ENCODE measurements around the gene CACNB1.

The CACNB1 gene

DNA sequence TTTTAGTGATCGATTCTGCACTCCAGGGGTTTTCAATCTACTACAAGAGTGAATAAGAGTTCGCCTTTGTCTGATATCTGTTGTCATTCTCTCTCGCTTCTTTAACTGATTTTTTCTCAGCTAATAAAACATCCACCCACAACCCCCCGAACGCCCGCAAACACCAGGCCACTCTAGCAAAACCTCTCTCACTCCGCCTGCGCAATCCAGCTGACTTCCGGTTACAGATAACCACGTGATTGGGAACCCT, 2.3 kb upstream of the CACNB1 start:
- no peaks in the 10 kb centered on the region for H3K9me3 Mint-ChIP-seq
- peaks cover 43% of the 10 kb centered on the region for H3K36me3 Mint-ChIP-seq
- peak overlapping the region; percentile 100 for H3K27ac Mint-ChIP-seq
- ATAC-seq = peak; percentile 79
- peaks cover 66% of the 10 kb centered on the region for H3K4me1 Mint-ChIP-seq
- no peaks in the 10 kb centered on the region for H3K27me3 Mint-ChIP-seq
- peak overlapping the region; percentile 96 for H3K4me3 Mint-ChIP-seq

DNA sequence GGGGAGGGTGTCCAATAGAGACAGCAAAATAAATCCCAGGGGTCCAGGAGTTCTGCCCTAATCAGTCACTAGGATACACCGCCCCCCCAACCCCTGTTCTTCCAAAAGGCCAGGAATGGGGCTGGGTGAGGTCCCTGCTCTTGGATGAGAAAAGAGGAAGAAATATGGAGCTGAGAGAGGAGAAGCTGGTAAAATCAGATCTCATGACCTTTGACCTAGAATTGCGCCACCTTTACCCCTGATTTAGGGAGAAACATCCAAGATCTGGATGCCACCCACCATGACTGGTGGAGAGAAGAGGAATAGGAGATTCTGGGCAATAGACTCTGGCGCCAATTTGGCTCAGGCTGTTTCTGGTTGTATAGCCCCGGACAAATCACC, 707 bp upstream of the CACNB1 start:
- Mint-ChIP-seq H3K4me1 (peaks cover 52% of the 10 kb centered on the region), H3K9me3 (no peaks in the 10 kb centered on the region), H3K36me3 (peaks cover 29% of the 10 kb centered on the region), H3K27me3 (no peaks in the 10 kb centered on the region), H3K27ac (peak overlapping the region; percentile 65), H3K4me3 (peak overlapping the region; percentile 87)
- ATAC-seq = no peak

- H3K27ac Mint-ChIP-seq = peak overlapping the region; percentile 65
Observed at GRCh38 chr17:39196808-39197291, 619 bp downstream of the CACNB1 start.

GRCh38 chr17:39196241-39196807, 1.1 kb downstream of the CACNB1 start:
- peaks cover 35% of the 10 kb centered on the region for H3K4me1 Mint-ChIP-seq
- peaks cover 18% of the 10 kb centered on the region for H3K36me3 Mint-ChIP-seq
- no peaks in the 10 kb centered on the region for H3K27me3 Mint-ChIP-seq
- H3K4me3 Mint-ChIP-seq = peak overlapping the region; percentile 63
- no peak for ATAC-seq
- peak overlapping the region; percentile 65 for H3K27ac Mint-ChIP-seq
- H3K9me3 Mint-ChIP-seq = no peaks in the 10 kb centered on the region

More at GRCh38 chr17:39196808-39197291, 619 bp downstream of the CACNB1 start:
- Mint-ChIP-seq H3K36me3 (peaks cover 23% of the 10 kb centered on the region), H3K4me1 (peaks cover 40% of the 10 kb centered on the region), H3K27me3 (no peaks in the 10 kb centered on the region), H3K4me3 (peak overlapping the region; percentile 87), H3K9me3 (no peaks in the 10 kb centered on the region)
- ATAC-seq = no peak

DNA sequence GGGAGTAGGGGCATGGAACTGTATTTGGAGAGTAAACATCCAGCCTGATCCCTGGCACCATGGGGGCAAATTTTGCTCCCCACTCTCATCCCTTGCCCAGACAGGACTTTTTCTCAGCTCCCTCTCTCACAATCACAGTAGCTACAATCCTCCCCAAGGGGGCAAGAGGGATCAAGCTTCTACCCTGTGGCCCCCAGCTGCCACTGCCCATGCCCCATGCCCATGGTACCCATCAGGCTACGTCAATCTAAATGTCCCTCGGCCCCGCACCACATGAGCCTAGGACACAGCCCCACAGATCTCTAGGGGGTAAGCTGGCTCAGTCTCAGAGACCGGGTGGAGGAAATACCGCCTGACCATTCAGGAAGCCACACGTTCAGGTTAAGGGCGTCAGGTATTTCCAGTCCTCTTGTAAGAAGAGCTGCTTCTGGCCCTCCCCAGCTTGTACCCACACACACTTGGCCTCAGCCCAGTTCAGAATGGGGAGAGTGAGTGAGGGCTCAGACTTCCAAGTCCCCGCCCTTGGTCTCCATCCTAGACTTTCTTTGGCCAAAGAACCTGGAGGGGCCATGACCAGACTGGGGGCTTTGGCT, 1.8 kb downstream of the CACNB1 start:
- no peaks in the 10 kb centered on the region for H3K9me3 Mint-ChIP-seq
- H3K27ac Mint-ChIP-seq = peak overlapping the region; percentile 2
- peaks cover 12% of the 10 kb centered on the region for H3K36me3 Mint-ChIP-seq
- H3K4me1 Mint-ChIP-seq = peaks cover 29% of the 10 kb centered on the region
- peak; percentile 35 for ATAC-seq
- no peaks in the 10 kb centered on the region for H3K27me3 Mint-ChIP-seq
- H3K4me3 Mint-ChIP-seq = peak overlapping the region; percentile 63

DNA sequence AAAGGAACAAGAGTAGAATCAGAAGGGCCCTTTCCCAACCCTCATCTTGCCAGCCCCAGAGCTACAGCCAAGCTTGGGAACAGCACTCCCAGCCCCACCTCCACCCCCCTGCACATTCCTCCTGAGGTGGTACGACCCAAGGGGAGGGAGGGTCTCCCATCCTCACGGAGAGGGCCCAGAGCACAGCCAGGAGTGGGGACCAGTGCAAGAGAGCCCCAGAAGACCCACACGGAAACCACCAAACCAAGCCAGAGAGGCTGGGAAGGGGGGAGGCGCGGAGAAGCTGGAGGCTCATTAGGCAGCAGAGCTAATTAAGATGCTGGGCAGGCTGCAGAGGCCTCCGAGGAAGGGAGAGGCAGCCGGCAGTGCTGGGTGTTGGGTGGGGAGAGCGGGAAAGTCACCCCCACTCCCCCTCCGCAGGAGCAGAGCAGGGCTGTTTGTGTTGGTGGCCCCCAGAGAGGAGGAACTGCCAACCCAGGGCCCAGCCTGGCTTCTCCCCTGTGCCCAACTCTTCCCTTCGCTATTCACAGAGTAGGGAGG, 2.4 kb downstream of the CACNB1 start:
- Mint-ChIP-seq H3K36me3 (peaks cover 8% of the 10 kb centered on the region), H3K4me3 (no peak overlapping the region), H3K27ac (peak overlapping the region; percentile 2), H3K9me3 (no peaks in the 10 kb centered on the region), H3K27me3 (no peaks in the 10 kb centered on the region), H3K4me1 (peaks cover 25% of the 10 kb centered on the region)
- ATAC-seq = no peak

- Mint-ChIP-seq H3K36me3 (peaks cover 7% of the 10 kb centered on the region), H3K4me1 (peaks cover 18% of the 10 kb centered on the region), H3K4me3 (no peak overlapping the region), H3K9me3 (no peaks in the 10 kb centered on the region), H3K27me3 (no peaks in the 10 kb centered on the region), H3K27ac (no peak overlapping the region)
- ATAC-seq = no peak
Observed at GRCh38 chr17:39194089-39194984, 3.1 kb downstream of the CACNB1 start.

- Mint-ChIP-seq H3K27ac (no peak overlapping the region), H3K4me3 (no peak overlapping the region), H3K27me3 (no peaks in the 10 kb centered on the region), H3K9me3 (no peaks in the 10 kb centered on the region), H3K4me1 (peaks cover 17% of the 10 kb centered on the region), H3K36me3 (peaks cover 7% of the 10 kb centered on the region)
- no peak for ATAC-seq
Observed at GRCh38 chr17:39193346-39193745, 4.1 kb downstream of the CACNB1 start.

GRCh38 chr17:39192901-39193300, 4.6 kb downstream of the CACNB1 start:
- Mint-ChIP-seq H3K4me1 (peaks cover 14% of the 10 kb centered on the region), H3K36me3 (peaks cover 7% of the 10 kb centered on the region), H3K27me3 (no peaks in the 10 kb centered on the region), H3K9me3 (no peaks in the 10 kb centered on the region), H3K4me3 (no peak overlapping the region), H3K27ac (no peak overlapping the region)
- no peak for ATAC-seq

GRCh38 chr17:39191750-39192510, 5.5 kb downstream of the CACNB1 start:
- no peak overlapping the region for H3K4me3 Mint-ChIP-seq
- H3K9me3 Mint-ChIP-seq = no peaks in the 10 kb centered on the region
- no peaks in the 10 kb centered on the region for H3K27me3 Mint-ChIP-seq
- ATAC-seq = no peak
- H3K27ac Mint-ChIP-seq = no peak overlapping the region
- peaks cover 12% of the 10 kb centered on the region for H3K4me1 Mint-ChIP-seq
- H3K36me3 Mint-ChIP-seq = peaks cover 15% of the 10 kb centered on the region

DNA sequence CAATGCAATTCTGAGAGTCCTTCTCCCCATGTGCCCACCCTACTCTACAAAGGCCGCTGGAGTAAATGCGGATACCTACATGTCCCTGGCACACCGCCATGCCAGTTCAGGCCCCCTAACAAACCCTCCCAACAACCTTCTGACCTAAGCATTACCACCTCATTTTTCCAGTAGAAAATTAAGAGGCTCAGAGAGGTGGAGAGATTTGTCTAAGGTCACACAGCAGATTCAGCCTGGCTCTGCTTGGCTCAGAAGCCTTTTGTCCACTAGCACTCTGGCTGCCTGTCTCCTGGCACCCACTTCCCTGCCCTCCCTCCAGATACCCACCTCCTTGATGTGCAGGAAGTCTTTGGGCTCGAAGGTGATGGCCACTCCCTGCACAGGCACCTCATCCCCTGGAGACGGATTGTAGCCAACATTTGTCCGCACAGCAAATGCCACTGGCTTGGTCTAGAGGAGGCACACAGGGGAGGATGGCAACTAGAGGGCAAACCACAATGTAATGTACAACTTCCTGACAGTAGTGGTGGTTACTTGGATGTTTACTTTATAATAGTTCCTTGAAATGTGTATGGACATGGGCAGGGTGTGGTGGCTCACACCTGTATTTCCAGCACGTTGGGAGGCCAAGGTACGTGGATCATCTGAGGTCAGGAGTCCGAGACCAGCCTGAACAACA, 10.2 kb downstream of the CACNB1 start:
- H3K27ac Mint-ChIP-seq = no peak overlapping the region
- peaks cover 38% of the 10 kb centered on the region for H3K36me3 Mint-ChIP-seq
- H3K4me3 Mint-ChIP-seq = no peak overlapping the region
- no peaks in the 10 kb centered on the region for H3K27me3 Mint-ChIP-seq
- no peaks in the 10 kb centered on the region for H3K4me1 Mint-ChIP-seq
- ATAC-seq = no peak
- H3K9me3 Mint-ChIP-seq = no peaks in the 10 kb centered on the region

DNA sequence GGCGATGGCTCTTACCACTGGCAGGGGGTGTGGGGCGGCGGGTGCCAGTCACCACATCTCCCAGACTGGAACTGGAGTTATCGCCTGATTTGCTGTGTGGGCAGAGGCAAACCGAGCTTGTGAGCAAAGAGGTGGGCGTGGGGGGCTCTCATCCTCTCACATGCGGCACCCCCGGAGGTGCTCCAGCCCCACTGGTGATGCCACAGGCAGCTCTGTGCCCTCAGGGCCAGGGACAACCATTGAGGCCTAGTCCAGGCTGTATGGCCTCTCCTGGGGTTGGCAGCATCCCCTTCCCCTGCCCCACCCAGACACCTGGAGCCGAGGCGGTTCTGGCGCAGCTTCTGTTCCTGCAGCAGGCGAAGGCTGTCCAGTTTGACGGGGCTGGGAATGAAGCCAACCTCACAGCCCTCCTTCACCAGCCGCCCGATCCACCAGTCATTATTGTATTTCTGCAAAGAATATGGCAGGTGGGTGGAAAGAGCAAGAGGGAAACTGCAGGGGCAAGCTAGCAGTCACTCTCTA, 10.9 kb downstream of the CACNB1 start:
- ATAC-seq = no peak
- no peaks in the 10 kb centered on the region for H3K27me3 Mint-ChIP-seq
- no peak overlapping the region for H3K27ac Mint-ChIP-seq
- no peaks in the 10 kb centered on the region for H3K4me1 Mint-ChIP-seq
- no peak overlapping the region for H3K4me3 Mint-ChIP-seq
- no peaks in the 10 kb centered on the region for H3K9me3 Mint-ChIP-seq
- peaks cover 36% of the 10 kb centered on the region for H3K36me3 Mint-ChIP-seq

GRCh38 chr17:39183720-39184119, 13.7 kb downstream of the CACNB1 start:
- ATAC-seq = no peak
- Mint-ChIP-seq H3K4me3 (no peak overlapping the region), H3K27ac (no peak overlapping the region), H3K27me3 (no peaks in the 10 kb centered on the region), H3K4me1 (no peaks in the 10 kb centered on the region), H3K9me3 (no peaks in the 10 kb centered on the region), H3K36me3 (peaks cover 36% of the 10 kb centered on the region)

DNA sequence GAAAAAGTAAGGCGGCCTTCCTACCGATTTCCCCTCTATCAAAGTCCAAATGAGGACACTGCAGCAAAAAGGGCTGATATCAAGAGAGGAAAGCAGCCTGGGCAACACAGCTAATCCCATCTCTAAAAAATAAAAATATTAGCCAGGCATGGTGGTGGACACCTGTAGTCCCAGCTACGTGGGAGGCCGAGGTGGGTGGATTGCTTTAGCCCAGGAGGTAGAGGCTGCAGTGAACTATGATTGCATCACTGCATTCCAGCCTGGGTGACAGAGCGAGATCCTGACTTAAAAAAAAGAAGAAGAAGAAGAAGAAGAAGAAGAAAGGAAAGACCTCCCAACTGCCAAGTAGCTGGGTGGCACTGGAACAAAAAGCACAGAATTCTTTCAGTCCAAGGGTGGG, 14.4 kb downstream of the CACNB1 start:
- Mint-ChIP-seq H3K4me1 (no peaks in the 10 kb centered on the region), H3K36me3 (peaks cover 37% of the 10 kb centered on the region), H3K27me3 (no peaks in the 10 kb centered on the region), H3K27ac (no peak overlapping the region), H3K9me3 (no peaks in the 10 kb centered on the region), H3K4me3 (no peak overlapping the region)
- ATAC-seq = no peak
